Neural progenitor cell (in vitro differentiated cells): Measurements from ENCODE around the gene AMZ2.

Experiments
- EZH2 ChIP-seq: fragments of 200-600 bp; sonication (generic); IDR thresholded peaks from 2 replicates; pipeline ENCODE4 v1.6.1; 2017; ENCODE audit warnings: antibody characterized with exemption, mild to moderate bottlenecking, moderate library complexity
- EZH2phosphoT487 ChIP-seq: fragments of 200-600 bp; sonication (generic); IDR thresholded peaks from 2 replicates; pipeline ENCODE4 v1.6.1; 2017; ENCODE audit warnings: antibody characterized with exemption
- TF ChIP-seq, protein P1 (sequence below): fragments of 200-600 bp; sonication (generic); IDR thresholded peaks from 2 replicates; pipeline ENCODE4 v1.5.1; 2017; ENCODE audit warnings: antibody characterized with exemption, mild to moderate bottlenecking

GRCh38 chr17:68304706-68305105, 56.9 kb downstream of the AMZ2 start:
- TF ChIP-seq, protein P1, sequence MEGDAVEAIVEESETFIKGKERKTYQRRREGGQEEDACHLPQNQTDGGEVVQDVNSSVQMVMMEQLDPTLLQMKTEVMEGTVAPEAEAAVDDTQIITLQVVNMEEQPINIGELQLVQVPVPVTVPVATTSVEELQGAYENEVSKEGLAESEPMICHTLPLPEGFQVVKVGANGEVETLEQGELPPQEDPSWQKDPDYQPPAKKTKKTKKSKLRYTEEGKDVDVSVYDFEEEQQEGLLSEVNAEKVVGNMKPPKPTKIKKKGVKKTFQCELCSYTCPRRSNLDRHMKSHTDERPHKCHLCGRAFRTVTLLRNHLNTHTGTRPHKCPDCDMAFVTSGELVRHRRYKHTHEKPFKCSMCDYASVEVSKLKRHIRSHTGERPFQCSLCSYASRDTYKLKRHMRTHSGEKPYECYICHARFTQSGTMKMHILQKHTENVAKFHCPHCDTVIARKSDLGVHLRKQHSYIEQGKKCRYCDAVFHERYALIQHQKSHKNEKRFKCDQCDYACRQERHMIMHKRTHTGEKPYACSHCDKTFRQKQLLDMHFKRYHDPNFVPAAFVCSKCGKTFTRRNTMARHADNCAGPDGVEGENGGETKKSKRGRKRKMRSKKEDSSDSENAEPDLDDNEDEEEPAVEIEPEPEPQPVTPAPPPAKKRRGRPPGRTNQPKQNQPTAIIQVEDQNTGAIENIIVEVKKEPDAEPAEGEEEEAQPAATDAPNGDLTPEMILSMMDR = no peak
- TF ChIP-seq EZH2 = no peak
- no peak for TF ChIP-seq EZH2phosphoT487
